HCT116 (cell line): ENCODE data around the gene MUC5B. TPM values are rescaled to one million over a fixed set of nuclear protein-coding genes. Genes with fewer than 3 reads are reported as not detected.

ENCODE experiments used
- ATAC-seq: fragments of 200-7000 bp; cut with Tn5 transposase; 2 replicates; pipeline ENCODE4 v1.9.1; 2020; ENCODE audit warnings: mild to moderate bottlenecking, moderate library complexity
- BruUV-seq: library from RNA; stranded (reverse); fragments of 400-500 nt; replicated peaks from 2 replicates; lab custom pipeline; 2021; lab: Mats Ljungman, UMichigan
- CTCF ChIA-PET: fragments of 300-600 bp; sonication (Branson Sonifier 250); formaldehyde crosslinking; loops from one replicate; lab custom pipeline; 2021; ENCODE audit warnings: antibody characterized with exemption; lab: Charles Lee
- POLR2A ChIA-PET: fragments of 300-600, 350-600 bp; sonication (Branson Sonifier 250); formaldehyde crosslinking; loops from one replicate; lab custom pipeline; 2021; ENCODE audit warnings: antibody characterized with exemption; lab: Charles Lee
- RAD21 ChIA-PET, 2 experiments: fragments of 300-600 bp; sonication (Branson Sonifier 250); formaldehyde crosslinking; loops; one replicate each; lab custom pipeline; 2023; ENCODE audit warnings: low total read pairs in 2 of 2; ENCODE audit not compliant: uncharacterized antibody in 2 of 2, unreplicated experiment in 2 of 2, low non-redundant PET in 1 of 2; lab: Charles Lee
- DNase-seq: peaks from one replicate; pipeline ENCODE4 v3.0.0-alpha.2; 2010; ENCODE audit warnings: low read depth, low spot score
- H2AFZ ChIP-seq: fragments of 200-600 bp; shearing (Covaris generic), sonication (generic); 2 replicates; pipeline ENCODE4 v1.6.1; 2017; ENCODE audit warnings: low read depth, mixed run types, mixed read lengths, antibody characterized with exemption, low read length; ENCODE audit not compliant: poor library complexity, severe bottlenecking
- H3K27ac ChIP-seq: 2 replicates; pipeline ENCODE4 v1.5.1; 2012; ENCODE audit warnings: low read depth, low read length
- H3K27me3 ChIP-seq: fragments of 200-600 bp; sonication (generic); 2 replicates; pipeline ENCODE4 v1.6.1; 2016; ENCODE audit warnings: mixed run types, low read length, mixed read lengths; ENCODE audit not compliant: insufficient read depth
- H3K36me3 ChIP-seq, 2 experiments: fragments of 200-500 bp in 1 of 2; fragments of 200-600 bp in 1 of 2; sonication (Bioruptor generic) in 1 of 2; sonication (generic) in 1 of 2; 2 replicates each; pipeline versions ENCODE4 v1.5.1 to v1.6.1; 2014 to 2016; ENCODE audit warnings: low read length in 2 of 2, inconsistent platforms in 1 of 2, mixed read lengths in 1 of 2, mixed run types in 1 of 2; ENCODE audit not compliant: insufficient read depth in 2 of 2, control insufficient read depth in 1 of 2
- H3K4me1 ChIP-seq, 2 experiments: fragments of 200-600 bp in 1 of 2; sonication (generic) in 1 of 2; 2 replicates each; pipeline versions ENCODE4 v1.5.1 to v1.6.1; 2012 to 2017; ENCODE audit warnings: low read length in 2 of 2, inconsistent platforms in 1 of 2, mild to moderate bottlenecking in 1 of 2, mixed read lengths in 1 of 2, mixed run types in 1 of 2, moderate library complexity in 1 of 2; ENCODE audit not compliant: insufficient read depth in 2 of 2, control insufficient read depth in 1 of 2
- H3K4me2 ChIP-seq: fragments of 200-600 bp; sonication (generic); 2 replicates; pipeline ENCODE4 v1.6.1; 2017; ENCODE audit warnings: mixed run types, low read length, mixed read lengths
- H3K4me3 ChIP-seq, 2 experiments: fragments of 200-600 bp in 1 of 2; sonication (generic) in 1 of 2; replicated peaks in 1 of 2; 2 replicates each; pipeline ENCODE4 v1.5.1; 2011 to 2016; ENCODE audit warnings: low read length in 2 of 2, control low read depth in 1 of 2, low read depth in 1 of 2, mild to moderate bottlenecking in 1 of 2, mixed read lengths in 1 of 2, mixed run types in 1 of 2
- H3K79me2 ChIP-seq: fragments of 200-600 bp; sonication (generic); 2 replicates; pipeline ENCODE4 v1.6.1; 2017; ENCODE audit warnings: mild to moderate bottlenecking, mixed run types, low read length, moderate library complexity, mixed read lengths; ENCODE audit not compliant: insufficient read depth
- H3K9ac ChIP-seq: fragments of 200-600 bp; sonication (generic); 2 replicates; pipeline ENCODE4 v1.6.1; 2016; ENCODE audit warnings: low read length, mixed read lengths
- H3K9me2 ChIP-seq: fragments of 200-600 bp; sonication (generic), shearing (Covaris generic); 2 replicates; pipeline ENCODE4 v1.6.1; 2017; ENCODE audit warnings: mixed run types, mild to moderate bottlenecking, moderate library complexity; ENCODE audit not compliant: insufficient read depth
- H3K9me3 ChIP-seq, 2 experiments: fragments of 200-500 bp in 1 of 2; fragments of 200-600 bp in 1 of 2; sonication (Bioruptor generic) in 1 of 2; sonication (generic) in 1 of 2; 2 replicates each; pipeline ENCODE4 v1.6.1; 2014 to 2017; ENCODE audit warnings: low read length in 2 of 2, mixed read lengths in 2 of 2, inconsistent platforms in 1 of 2, low read depth in 1 of 2, mild to moderate bottlenecking in 1 of 2, mixed run types in 1 of 2, moderate library complexity in 1 of 2; ENCODE audit not compliant: control insufficient read depth in 1 of 2, insufficient read depth in 1 of 2
- H4K20me1 ChIP-seq: fragments of 200-600 bp; sonication (generic), shearing (Covaris generic); 2 replicates; pipeline ENCODE4 v1.6.1; 2017; ENCODE audit warnings: mixed run types, mild to moderate bottlenecking, moderate library complexity; ENCODE audit not compliant: insufficient read depth
- CBX3 ChIP-seq: IDR thresholded peaks from 2 replicates; pipeline ENCODE4 v1.6.1; 2012; ENCODE audit warnings: low read depth
- CEBPB ChIP-seq: IDR thresholded peaks from 2 replicates; pipeline ENCODE4 v1.6.1; 2012; ENCODE audit warnings: low read depth
- EGR1 ChIP-seq: IDR thresholded peaks from 2 replicates; pipeline ENCODE4 v1.6.1; 2012; ENCODE audit warnings: low read depth
- ELF1 ChIP-seq: IDR thresholded peaks from 2 replicates; pipeline ENCODE4 v1.6.1; 2012; ENCODE audit warnings: low read depth, borderline replicate concordance
- JUND ChIP-seq: IDR thresholded peaks from 2 replicates; pipeline ENCODE4 v1.6.1; 2012
- POLR2A ChIP-seq: IDR thresholded peaks from 2 replicates; pipeline ENCODE4 v1.7.0; 2011; ENCODE audit warnings: borderline replicate concordance; ENCODE audit not compliant: insufficient read depth, insufficient read length; ENCODE audit errors: extremely low read depth
- POLR2AphosphoS5 ChIP-seq: IDR thresholded peaks from 2 replicates; pipeline ENCODE4 v1.6.1; 2011; ENCODE audit warnings: mild to moderate bottlenecking, low read depth, low read length, moderate library complexity
- SP1 ChIP-seq: IDR thresholded peaks from 2 replicates; pipeline ENCODE4 v1.6.1; 2012; ENCODE audit warnings: low read depth
- SRF ChIP-seq: IDR thresholded peaks from 2 replicates; pipeline ENCODE4 v1.6.1; 2012; ENCODE audit warnings: low read depth
- TCF7L2 ChIP-seq: IDR thresholded peaks from 2 replicates; pipeline ENCODE4 v1.7.0; 2011; ENCODE audit warnings: borderline replicate concordance, inconsistent platforms; ENCODE audit not compliant: insufficient read depth, insufficient read length; ENCODE audit errors: extremely low read depth
- ZFX ChIP-seq: fragments of 450-650 bp; IDR thresholded peaks from 2 replicates; pipeline ENCODE4 v1.6.1; 2017
- intact Hi-C: fragments of 100-400 bp; cut with micrococcal nuclease; formaldehyde crosslinking; loops from 2 replicates; pipeline ENCODE4 v1.10.0; 2022
- total RNA-seq: library from RNA; stranded (reverse); gene quantifications from one replicate; pipeline ENCODE4 v1.2.1, GENCODE V29; 2021; ENCODE audit not compliant: unreplicated experiment
- TF ChIP-seq, protein P1 (sequence below): IDR thresholded peaks from 2 replicates; pipeline ENCODE4 v1.6.1; 2012; ENCODE audit warnings: low read depth
- TF ChIP-seq, protein P2 (sequence below): IDR thresholded peaks from 2 replicates; pipeline ENCODE4 v1.6.1; 2011; ENCODE audit warnings: mild to moderate bottlenecking, low read length, moderate library complexity; ENCODE audit not compliant: insufficient replicate concordance; ENCODE audit errors: extremely low read depth
- TF ChIP-seq, protein P3 (sequence below): IDR thresholded peaks from 2 replicates; pipeline ENCODE4 v1.6.1; 2012

MUC5B gene
- total RNA-seq, 1 experiment from 2014 or later: 1.5 TPM

DNA sequence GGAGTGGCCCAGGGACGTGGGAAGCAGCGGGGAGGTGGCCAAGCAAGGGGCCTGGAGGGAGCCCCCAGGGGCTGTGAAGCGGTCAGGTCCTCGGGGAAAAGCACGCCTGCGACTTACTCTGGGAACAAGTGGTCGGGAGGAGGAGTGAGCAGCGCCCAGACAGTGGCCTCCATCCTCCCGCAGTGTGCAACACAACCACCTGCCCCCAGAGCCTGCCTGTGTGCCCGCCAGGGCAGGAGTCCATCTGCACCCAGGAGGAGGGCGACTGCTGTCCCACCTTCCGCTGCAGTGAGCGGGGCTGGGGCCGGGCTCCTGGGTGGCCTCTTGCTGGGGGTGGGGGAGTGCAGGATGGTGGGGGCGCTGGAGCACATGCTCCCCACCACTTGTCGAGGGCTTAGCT is 35.0 kb downstream of the MUC5B start (continued):
- TF ChIP-seq, protein P1, sequence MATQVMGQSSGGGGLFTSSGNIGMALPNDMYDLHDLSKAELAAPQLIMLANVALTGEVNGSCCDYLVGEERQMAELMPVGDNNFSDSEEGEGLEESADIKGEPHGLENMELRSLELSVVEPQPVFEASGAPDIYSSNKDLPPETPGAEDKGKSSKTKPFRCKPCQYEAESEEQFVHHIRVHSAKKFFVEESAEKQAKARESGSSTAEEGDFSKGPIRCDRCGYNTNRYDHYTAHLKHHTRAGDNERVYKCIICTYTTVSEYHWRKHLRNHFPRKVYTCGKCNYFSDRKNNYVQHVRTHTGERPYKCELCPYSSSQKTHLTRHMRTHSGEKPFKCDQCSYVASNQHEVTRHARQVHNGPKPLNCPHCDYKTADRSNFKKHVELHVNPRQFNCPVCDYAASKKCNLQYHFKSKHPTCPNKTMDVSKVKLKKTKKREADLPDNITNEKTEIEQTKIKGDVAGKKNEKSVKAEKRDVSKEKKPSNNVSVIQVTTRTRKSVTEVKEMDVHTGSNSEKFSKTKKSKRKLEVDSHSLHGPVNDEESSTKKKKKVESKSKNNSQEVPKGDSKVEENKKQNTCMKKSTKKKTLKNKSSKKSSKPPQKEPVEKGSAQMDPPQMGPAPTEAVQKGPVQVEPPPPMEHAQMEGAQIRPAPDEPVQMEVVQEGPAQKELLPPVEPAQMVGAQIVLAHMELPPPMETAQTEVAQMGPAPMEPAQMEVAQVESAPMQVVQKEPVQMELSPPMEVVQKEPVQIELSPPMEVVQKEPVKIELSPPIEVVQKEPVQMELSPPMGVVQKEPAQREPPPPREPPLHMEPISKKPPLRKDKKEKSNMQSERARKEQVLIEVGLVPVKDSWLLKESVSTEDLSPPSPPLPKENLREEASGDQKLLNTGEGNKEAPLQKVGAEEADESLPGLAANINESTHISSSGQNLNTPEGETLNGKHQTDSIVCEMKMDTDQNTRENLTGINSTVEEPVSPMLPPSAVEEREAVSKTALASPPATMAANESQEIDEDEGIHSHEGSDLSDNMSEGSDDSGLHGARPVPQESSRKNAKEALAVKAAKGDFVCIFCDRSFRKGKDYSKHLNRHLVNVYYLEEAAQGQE: no peak
- TF ChIP-seq EGR1 (no peak), TCF7L2 (no peak), SRF (no peak)
- TF ChIP-seq, all 23 proteins: peak for 0

DNA sequence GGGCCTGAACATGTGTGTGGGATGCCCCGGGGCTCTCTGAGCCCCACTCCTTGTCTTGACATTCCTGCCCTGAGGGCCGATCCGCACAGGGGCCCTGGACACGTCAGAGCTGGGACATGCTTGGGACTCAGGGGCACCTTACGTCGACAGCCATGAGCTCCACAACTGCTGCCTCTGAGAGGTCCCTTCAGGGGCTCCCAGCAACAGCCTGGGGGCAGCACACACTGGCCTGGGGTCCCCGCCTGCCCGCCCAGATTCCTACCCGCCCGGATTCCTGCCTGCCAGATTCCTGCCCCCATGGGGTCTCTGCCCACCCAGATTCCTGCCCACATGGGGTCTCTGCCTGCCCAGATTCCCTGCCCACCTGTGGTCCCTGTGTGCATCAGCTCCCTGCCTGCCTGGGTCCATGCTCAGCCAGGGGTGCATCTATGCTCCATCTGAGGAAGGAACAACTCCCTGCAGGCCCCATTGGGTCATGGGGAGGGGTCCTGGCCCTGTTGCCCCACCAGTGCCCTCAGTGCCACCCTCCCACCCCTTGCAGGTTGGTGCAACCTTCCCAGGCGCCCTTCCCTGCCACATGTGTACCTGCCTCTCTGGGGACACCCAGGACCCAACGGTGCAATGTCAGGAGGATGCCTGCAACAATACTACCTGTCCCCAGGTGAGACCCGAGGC is 35.7 kb downstream of the MUC5B start:
- H3K4me1 ChIP-seq: peaks cover 13 to 32% of the 10 kb centered on the region in 2 experiments; a peak in 3 of 4 replicates
- ChIA-PET CTCF (no interaction called here), RAD21 (no interaction called here), POLR2A (no interaction called here)
- no peak overlapping the region for H3K27ac ChIP-seq
- no peaks in the 10 kb centered on the region for H4K20me1 ChIP-seq
- H3K9me2 ChIP-seq: no peaks in the 10 kb centered on the region
- H3K4me3 ChIP-seq: no peak overlapping the region
- intact Hi-C loops: no loop called here
- H3K27me3 ChIP-seq: no peaks in the 10 kb centered on the region
- no peaks in the 10 kb centered on the region for H3K9me3 ChIP-seq
- BruUV-seq: no TSS peak
- no peak overlapping the region for H3K4me2 ChIP-seq
- H3K36me3 ChIP-seq: no peaks in the 10 kb centered on the region
- no peak overlapping the region for H3K9ac ChIP-seq
- H3K79me2 ChIP-seq: no peaks in the 10 kb centered on the region
- no peak for ATAC-seq
- DNase-seq: no peak
- no peak overlapping the region for H2AFZ ChIP-seq
- no peak for TF ChIP-seq JUND
- no peak for TF ChIP-seq SP1
- TF ChIP-seq CBX3: no peak
- TF ChIP-seq ELF1: no peak
- no peak for TF ChIP-seq POLR2A
- TF ChIP-seq, protein P2, sequence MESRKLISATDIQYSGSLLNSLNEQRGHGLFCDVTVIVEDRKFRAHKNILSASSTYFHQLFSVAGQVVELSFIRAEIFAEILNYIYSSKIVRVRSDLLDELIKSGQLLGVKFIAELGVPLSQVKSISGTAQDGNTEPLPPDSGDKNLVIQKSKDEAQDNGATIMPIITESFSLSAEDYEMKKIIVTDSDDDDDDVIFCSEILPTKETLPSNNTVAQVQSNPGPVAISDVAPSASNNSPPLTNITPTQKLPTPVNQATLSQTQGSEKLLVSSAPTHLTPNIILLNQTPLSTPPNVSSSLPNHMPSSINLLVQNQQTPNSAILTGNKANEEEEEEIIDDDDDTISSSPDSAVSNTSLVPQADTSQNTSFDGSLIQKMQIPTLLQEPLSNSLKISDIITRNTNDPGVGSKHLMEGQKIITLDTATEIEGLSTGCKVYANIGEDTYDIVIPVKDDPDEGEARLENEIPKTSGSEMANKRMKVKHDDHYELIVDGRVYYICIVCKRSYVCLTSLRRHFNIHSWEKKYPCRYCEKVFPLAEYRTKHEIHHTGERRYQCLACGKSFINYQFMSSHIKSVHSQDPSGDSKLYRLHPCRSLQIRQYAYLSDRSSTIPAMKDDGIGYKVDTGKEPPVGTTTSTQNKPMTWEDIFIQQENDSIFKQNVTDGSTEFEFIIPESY: no peak
- no peak for TF ChIP-seq POLR2AphosphoS5
- TF ChIP-seq, protein P3, sequence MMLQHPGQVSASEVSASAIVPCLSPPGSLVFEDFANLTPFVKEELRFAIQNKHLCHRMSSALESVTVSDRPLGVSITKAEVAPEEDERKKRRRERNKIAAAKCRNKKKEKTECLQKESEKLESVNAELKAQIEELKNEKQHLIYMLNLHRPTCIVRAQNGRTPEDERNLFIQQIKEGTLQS: no peak
- no peak for TF ChIP-seq CEBPB
- TF ChIP-seq, protein P1: no peak
- TF ChIP-seq ZFX: no peak
